HK-2 (cell line): Measurements from ENCODE around the gene IQSEC1.

ENCODE experiments used
- DNase-seq: peaks from one replicate; pipeline ENCODE4 v3.0.0-alpha.2; 2018; ENCODE audit not compliant: unreplicated experiment

The IQSEC1 gene

GRCh38 chr3:13107661-13108060 is 34.4 kb upstream of the IQSEC1 start:
- DNase-seq: no peak

- DNase-seq: no peak
Measured at GRCh38 chr3:13106308-13107001, 33.2 kb upstream of the IQSEC1 start.

GRCh38 chr3:13105896-13106250 is 32.6 kb upstream of the IQSEC1 start:
- no peak for DNase-seq

DNA sequence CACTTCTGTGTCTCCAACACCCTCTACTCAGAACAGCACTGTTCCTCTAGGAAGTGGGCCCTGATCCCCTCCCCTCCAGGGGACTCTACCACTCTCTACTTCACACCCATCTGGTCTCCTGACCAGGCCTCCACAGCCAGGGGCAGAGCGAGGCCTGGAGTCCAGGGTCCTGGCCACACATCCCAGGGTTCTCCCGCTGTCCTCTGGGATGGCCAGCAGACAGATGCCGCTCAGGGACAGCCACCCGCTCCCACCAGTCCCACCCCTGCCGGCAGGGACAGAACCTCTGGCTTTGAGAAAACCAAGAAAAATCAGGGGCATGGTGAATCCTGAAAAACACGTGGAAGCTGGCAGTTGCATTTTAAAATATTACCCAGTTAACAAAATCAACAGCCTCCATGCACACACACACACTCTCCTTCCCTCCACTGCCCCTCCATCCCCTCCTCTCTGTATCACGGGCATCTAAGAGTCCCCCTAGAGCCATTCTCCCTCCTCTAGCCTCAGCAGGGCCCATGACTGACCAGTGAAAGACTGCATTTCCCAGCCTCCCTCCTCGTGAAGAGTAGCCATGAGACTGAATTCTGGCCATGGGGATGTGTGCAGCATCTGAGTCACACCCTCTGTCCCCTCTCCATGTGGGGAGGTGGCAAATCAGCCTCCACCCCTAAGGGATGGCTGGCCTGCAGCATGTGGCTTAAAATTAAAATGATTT is 32.1 kb upstream of the IQSEC1 start:
- no peak for DNase-seq

- DNase-seq: no peak
Measured at GRCh38 chr3:13104511-13104910, 31.3 kb upstream of the IQSEC1 start.

- no peak for DNase-seq
Measured at GRCh38 chr3:13103416-13104058, 30.3 kb upstream of the IQSEC1 start.

- DNase-seq: no peak
Measured at GRCh38 chr3:13102386-13103345, 29.4 kb upstream of the IQSEC1 start.

DNA sequence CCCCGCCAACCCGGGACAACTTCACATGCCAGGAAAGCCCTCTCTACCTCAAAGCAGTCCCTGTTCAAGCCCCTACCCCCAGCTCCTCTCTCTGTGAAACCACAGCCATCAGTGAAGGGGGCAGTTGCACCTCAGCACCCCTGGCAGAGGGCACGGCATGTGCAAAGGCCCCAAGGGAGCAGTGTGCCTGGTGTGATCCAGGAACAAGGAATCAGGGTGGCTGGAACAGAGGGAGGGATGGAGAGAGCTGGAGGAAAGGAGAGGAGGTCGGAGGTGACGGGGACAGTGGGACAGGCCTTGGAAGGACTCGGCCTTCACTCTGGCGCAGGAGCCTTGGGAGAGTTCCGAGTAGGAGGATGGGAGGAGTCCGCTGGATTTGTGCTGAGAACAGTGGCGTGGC is 26.5 kb upstream of the IQSEC1 start:
- DNase-seq: no peak

DNA sequence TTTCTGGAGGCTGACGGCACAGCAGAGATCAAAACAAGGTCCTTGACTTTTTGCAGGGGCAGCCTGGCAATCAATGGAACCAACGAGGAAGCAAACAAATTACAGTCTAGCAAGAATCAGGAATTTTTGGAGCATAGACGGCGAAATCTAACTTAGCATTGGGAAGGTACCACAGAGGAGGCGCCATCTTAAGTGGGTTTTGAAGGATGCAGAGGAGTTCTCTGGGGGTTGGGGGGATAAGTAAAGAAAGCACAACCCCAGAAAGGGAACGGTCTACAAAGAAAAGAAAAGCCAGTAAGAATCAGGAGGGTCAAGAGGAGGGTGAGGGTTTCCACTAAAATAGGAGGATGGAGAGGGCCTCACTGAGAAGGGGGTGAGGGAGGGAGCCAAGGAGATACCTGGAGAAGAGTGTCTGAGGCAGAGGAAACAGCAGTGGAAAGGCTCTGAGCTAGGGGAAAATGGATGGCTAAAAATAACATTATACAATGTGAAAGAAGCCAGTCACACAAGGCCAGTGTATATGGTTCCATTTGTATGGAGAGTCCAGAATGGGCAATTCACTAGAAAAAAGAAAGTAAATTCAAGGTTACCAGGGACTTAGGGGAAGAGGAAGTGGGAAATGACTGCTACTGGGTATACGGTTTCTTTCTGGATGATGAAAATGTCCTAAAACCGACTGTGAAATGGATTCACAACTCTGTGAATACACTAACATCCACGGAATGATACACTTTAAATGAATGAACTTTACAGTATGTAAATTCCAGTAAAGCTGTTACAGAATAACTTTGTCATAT is 25.2 kb upstream of the IQSEC1 start:
- no peak for DNase-seq

DNA sequence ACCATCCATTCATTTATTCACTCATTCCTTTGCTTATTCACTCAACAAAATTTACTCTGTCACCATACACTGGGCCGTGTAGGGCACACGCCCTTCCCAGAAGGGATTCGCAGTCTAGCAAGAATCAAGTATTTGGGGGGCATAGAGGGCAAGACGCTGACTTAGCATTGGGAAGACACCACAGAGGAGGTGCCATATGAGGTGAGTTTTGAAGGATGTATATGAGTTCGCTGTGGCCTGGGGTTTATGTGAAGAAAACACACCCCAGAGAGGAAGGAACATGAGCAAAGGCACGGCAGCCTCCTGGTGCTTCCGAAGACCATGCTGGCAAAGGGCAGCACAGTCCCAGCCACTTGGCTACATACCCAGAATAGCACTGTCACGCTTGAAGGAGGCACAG is 23.1 kb upstream of the IQSEC1 start:
- DNase-seq: no peak

DNA sequence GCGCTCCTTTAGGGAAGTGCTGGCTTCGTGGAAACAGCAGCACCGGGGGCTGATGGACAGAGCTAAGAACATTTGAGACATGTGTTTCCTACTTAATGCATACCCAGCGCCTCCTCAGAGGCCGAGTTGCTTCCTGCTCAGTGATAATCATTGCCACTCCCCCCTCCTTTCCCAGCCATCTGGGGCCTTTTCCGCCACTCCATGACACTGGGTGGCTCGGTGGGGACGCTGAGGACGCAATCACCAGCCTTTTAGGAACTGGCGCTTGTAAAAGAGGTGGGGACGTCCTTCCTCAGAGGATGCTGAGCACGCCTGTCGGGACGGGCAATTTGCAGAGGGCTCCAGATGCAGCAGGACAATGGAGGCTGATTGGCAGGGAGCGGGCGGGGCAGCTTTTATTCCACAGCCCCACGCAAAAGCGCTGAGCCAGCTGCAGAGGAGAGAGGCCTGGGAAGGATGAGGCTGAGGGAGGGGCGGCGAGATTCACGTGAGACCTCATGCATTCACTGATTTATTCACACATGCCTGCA is 22.2 kb upstream of the IQSEC1 start:
- DNase-seq: no peak

GRCh38 chr3:13093687-13094086 is 20.5 kb upstream of the IQSEC1 start:
- no peak for DNase-seq

DNA sequence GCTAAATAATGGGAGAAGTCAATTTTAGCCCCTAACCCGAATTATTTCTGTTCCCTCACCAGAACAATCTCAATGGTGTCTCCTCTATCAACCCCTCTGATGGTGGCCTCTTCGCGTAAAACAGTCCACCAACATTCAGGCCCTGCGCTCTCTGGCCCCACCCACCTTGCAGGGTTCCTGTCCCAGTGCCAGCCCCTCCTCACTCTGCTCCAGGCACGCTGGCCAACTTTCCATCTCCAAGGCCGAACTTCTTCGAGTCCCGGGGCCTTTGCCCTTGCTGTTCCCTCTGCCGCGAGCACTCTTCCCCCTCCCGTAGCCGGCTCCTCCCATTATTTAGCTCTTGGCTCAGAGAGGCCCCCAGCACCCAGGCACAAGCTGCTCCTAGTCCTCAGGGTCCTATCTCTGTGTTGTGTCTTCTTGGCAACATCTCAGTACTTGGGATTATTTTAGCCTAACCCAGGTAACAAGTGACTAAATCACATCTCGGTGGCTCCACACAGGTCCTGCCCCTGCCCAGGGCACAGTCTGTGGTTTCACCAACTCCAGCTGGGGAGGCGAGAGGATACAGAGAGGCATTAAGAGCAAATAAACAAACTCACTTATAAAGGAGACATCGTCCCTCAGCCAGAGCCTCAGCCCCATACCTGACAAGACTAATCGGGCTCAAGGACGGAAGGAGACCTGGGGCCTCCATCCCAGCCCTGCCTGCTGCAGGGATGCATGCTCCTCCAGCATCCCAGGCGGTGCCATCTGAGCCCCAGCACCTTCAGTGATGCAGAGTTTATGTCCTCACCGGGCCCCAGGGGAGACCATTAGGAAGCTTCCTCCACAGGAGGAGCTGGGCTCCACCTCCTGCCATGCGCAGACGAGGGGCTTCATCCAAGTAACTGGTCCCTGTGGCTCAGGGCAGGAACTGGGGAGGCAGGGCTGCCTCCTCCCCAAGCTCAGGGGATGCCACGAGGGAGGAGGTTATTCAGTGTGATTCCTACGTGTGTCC is 19.7 kb upstream of the IQSEC1 start:
- no peak for DNase-seq

DNA sequence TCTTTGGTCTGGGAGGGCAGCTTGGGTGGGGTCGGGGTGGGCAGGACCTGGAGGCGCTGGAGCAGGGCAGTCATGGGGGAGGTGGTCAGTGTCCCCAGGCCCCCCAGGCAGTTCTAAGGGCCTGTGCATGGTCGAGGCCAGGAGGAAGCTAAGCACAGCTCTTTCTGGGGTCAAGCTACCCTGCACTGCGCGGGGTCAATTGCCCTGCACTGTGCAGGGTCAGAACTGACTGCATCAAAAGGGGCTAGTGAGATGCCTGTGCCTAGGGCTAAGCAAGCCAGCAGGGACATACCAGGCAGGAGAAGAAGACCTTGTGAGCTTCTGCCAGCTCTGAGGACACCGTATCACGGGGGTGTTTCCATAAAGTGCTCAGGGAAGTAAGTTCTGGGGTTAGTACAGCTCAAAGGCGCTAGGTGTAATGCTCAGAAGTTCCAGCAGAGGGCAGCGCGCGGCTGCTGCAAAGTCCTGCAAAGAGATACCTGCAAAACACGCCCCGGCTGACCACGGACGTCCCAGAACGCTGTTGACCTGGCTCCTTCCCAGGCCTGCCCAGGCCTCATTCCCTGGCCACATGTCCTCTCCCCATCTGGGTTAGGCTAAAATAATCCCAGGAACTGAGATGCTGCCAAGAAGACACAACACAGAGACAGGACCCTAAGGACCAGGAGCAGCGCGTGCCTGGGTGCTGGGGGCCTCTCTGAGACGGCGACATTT is 18.8 kb upstream of the IQSEC1 start:
- peak; percentile 73 for DNase-seq

DNA sequence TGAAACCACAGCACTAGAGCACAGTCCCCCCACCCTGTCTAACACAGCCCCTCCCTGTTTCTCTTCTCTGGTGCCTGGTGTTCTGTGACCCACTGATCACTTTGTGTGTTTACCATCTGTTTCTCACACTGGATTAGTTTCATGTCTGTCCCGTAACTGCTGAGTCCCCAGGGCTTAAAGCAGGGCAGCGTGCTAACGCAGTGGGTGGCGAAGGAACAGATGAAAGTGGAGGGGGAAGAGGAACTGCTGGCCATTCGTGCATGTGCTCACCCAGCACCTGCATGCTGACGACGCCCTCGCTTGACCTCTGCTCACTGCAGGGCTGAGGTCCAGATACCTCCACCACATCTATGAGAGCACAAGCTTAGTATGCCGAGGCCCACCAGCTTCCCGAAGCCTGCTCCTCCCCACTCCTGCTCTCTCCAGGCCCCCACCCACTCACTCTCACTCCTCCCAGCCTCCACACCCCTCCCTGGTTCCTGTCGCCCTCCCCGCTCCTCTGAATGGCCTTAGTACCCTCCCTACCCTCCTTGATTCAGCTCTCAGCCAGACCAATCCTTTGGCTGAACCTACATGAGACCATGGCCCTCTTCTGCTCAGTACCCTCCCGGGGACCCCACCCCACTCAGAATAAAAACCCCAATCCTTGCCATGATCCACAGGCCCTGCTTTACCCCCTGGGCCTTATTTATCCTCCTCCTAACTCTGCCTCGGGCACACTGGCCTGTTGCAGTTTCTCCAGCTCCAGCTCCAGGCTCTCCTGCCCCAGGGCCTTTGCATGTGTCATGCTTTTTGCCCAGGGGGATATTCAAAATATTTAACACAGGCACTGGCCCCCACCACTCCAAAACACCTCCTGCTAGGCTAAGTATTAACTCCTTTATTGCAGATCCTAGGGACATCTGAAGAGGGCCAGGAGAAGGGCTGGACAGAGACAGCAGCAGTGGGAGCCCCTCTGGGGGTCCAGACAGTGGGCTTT is 15.1 kb upstream of the IQSEC1 start:
- no peak for DNase-seq

- DNase-seq: no peak
Measured at GRCh38 chr3:13087320-13087990, 14.2 kb upstream of the IQSEC1 start.

DNA sequence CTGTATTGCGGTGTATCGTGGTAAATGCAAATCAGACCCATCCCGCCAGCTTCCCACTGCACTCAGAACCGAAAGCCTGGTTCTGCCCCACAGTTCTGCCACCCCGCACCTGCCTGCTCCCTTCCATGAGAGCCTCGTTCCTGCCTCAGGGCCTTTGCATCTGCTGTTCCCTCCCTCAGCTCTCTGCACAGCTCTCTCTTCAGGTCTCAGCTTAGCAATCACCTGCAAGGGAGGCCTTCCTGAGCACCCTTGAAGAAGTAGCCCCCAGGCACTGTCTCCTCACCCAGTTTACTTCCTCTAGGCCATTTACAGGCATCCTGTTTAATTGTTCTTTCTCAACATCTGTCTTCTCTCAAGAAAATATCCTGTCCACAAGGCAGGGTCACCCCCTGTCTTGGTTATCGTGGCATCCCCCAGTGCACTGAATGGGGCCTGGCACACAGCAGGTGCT is 13.3 kb upstream of the IQSEC1 start:
- no peak for DNase-seq
